ENCODE data around the gene KPNB1. TPM values are rescaled to one million over a fixed set of nuclear protein-coding genes. Genes with fewer than 3 reads are reported as not detected.
"Not testable (repeated sequence)": the region's sequence is repeated elsewhere in the genome, so short reads cannot be mapped to it uniquely, and the experiment has no call there.

The KPNB1 gene
- total RNA-seq, 1 experiment from 2014 or later = 192 TPM

- in situ Hi-C loops (cut with HindIII; ENCODE audit: low pct_unique_long_range_greater_than_20kb, low sequenced_read_pairs) = no loop called here
Observed at GRCh38 chr17:47669081-47669480, 19.4 kb downstream of the KPNB1 start.

GRCh38 chr17:47670064-47670463, 20.3 kb downstream of the KPNB1 start:
- no peak for DNase-seq (ENCODE audit: low read depth)
- in situ Hi-C loops (cut with HindIII; ENCODE audit: low pct_unique_long_range_greater_than_20kb, low sequenced_read_pairs) = no loop called here

More at GRCh38 chr17:47669081-47669480, 19.4 kb downstream of the KPNB1 start:
- no peak for DNase-seq (ENCODE audit: low read depth)

- no peak for DNase-seq (ENCODE audit: low read depth)
- in situ Hi-C loops (cut with HindIII; ENCODE audit: low pct_unique_long_range_greater_than_20kb, low sequenced_read_pairs) = no loop called here
Observed at GRCh38 chr17:47674499-47674898, 24.8 kb downstream of the KPNB1 start.

GRCh38 chr17:47675380-47676198, 25.9 kb downstream of the KPNB1 start:
- in situ Hi-C loops (cut with HindIII; ENCODE audit: low pct_unique_long_range_greater_than_20kb, low sequenced_read_pairs) = no loop called here
- DNase-seq (ENCODE audit: low read depth) = no peak

GRCh38 chr17:47676199-47676472, 26.4 kb downstream of the KPNB1 start:
- no peak for DNase-seq (ENCODE audit: low read depth)
- in situ Hi-C loops (cut with HindIII; ENCODE audit: low pct_unique_long_range_greater_than_20kb, low sequenced_read_pairs) = no loop called here

- in situ Hi-C loops (cut with HindIII; ENCODE audit: low pct_unique_long_range_greater_than_20kb, low sequenced_read_pairs) = no loop called here
- no peak for DNase-seq (ENCODE audit: low read depth)
Observed at GRCh38 chr17:47676510-47677165, 26.9 kb downstream of the KPNB1 start.

- DNase-seq (ENCODE audit: low read depth) = no peak
- in situ Hi-C loops (cut with HindIII; ENCODE audit: low pct_unique_long_range_greater_than_20kb, low sequenced_read_pairs) = no loop called here
Observed at GRCh38 chr17:47678196-47678595, 28.5 kb downstream of the KPNB1 start.

GRCh38 chr17:47682138-47682537, 32.4 kb downstream of the KPNB1 start:
- in situ Hi-C loops (cut with HindIII; ENCODE audit: low pct_unique_long_range_greater_than_20kb, low sequenced_read_pairs) = no loop called here
- no peak for DNase-seq (ENCODE audit: low read depth)

GRCh38 chr17:47682727-47683126, 33.0 kb downstream of the KPNB1 start:
- DNase-seq (ENCODE audit: low read depth); in situ Hi-C loops (cut with HindIII; ENCODE audit: low pct_unique_long_range_greater_than_20kb, low sequenced_read_pairs): not testable (repeated sequence)

- DNase-seq (ENCODE audit: low read depth) = no peak
- in situ Hi-C loops (cut with HindIII; ENCODE audit: low pct_unique_long_range_greater_than_20kb, low sequenced_read_pairs) = no loop called here
Observed at GRCh38 chr17:47684025-47684424, 34.3 kb downstream of the KPNB1 start.

GRCh38 chr17:47684535-47685193, 34.9 kb downstream of the KPNB1 start:
- in situ Hi-C loops (cut with HindIII; ENCODE audit: low pct_unique_long_range_greater_than_20kb, low sequenced_read_pairs) = no loop called here
- DNase-seq (ENCODE audit: low read depth) = no peak

GRCh38 chr17:47685556-47686275, 36.0 kb downstream of the KPNB1 start:
- in situ Hi-C loops (cut with HindIII; ENCODE audit: low pct_unique_long_range_greater_than_20kb, low sequenced_read_pairs) = no loop called here
- DNase-seq (ENCODE audit: low read depth) = no peak

- in situ Hi-C loops (cut with HindIII; ENCODE audit: low pct_unique_long_range_greater_than_20kb, low sequenced_read_pairs) = no loop called here
- no peak for DNase-seq (ENCODE audit: low read depth)
Observed at GRCh38 chr17:47686276-47686635, 36.5 kb downstream of the KPNB1 start.

GRCh38 chr17:47686664-47687327, 37.1 kb downstream of the KPNB1 start:
- no peak for DNase-seq (ENCODE audit: low read depth)
- in situ Hi-C loops (cut with HindIII; ENCODE audit: low pct_unique_long_range_greater_than_20kb, low sequenced_read_pairs) = no loop called here

- no peak for DNase-seq (ENCODE audit: low read depth)
- in situ Hi-C loops (cut with HindIII; ENCODE audit: low pct_unique_long_range_greater_than_20kb, low sequenced_read_pairs) = no loop called here
Observed at GRCh38 chr17:47687328-47687690, 37.6 kb downstream of the KPNB1 start.

GRCh38 chr17:47687748-47688147, 38.0 kb downstream of the KPNB1 start:
- in situ Hi-C loops (cut with HindIII; ENCODE audit: low pct_unique_long_range_greater_than_20kb, low sequenced_read_pairs) = no loop called here

GRCh38 chr17:47690121-47690520, 40.4 kb downstream of the KPNB1 start:
- in situ Hi-C loops (cut with HindIII; ENCODE audit: low pct_unique_long_range_greater_than_20kb, low sequenced_read_pairs) = no loop called here
- no peak for DNase-seq (ENCODE audit: low read depth)

More at GRCh38 chr17:47687748-47688147, 38.0 kb downstream of the KPNB1 start:
- DNase-seq (ENCODE audit: low read depth) = no peak

- no peak for DNase-seq (ENCODE audit: low read depth)
- in situ Hi-C loops (cut with HindIII; ENCODE audit: low pct_unique_long_range_greater_than_20kb, low sequenced_read_pairs) = no loop called here
Observed at GRCh38 chr17:47692137-47692894, 42.6 kb downstream of the KPNB1 start.

Measured in Caki2 (cell line).